ENCODE data around the gene RALGAPA2.

Gene RALGAPA2

GRCh38 chr20:20436689-20437088 is 275.8 kb downstream of the RALGAPA2 start:
- no peak for DNase-seq (ENCODE audit: low spot score)

DNA sequence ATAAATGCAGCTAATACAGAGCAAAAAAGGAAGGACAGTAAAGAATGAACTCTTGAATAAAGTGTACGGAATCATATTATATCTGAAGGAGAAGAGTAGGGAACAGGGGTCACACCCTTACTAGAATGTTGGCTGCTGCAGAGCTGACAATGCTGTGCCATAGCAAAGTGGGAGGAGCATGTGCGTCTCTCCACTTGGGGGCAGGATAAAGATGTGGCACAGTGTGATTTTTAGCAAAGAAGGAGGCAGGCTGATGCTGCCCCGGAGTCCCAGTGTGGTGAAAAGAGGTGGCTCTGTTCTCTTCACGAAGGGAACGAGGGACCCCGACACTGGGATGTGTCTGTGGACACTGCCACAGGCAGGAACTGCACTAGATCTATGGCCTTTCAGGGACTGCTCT is 277.0 kb downstream of the RALGAPA2 start:
- no peak for DNase-seq (ENCODE audit: low spot score)

GRCh38 chr20:20432618-20433286 is 279.7 kb downstream of the RALGAPA2 start:
- no peak for DNase-seq (ENCODE audit: low spot score)

DNA sequence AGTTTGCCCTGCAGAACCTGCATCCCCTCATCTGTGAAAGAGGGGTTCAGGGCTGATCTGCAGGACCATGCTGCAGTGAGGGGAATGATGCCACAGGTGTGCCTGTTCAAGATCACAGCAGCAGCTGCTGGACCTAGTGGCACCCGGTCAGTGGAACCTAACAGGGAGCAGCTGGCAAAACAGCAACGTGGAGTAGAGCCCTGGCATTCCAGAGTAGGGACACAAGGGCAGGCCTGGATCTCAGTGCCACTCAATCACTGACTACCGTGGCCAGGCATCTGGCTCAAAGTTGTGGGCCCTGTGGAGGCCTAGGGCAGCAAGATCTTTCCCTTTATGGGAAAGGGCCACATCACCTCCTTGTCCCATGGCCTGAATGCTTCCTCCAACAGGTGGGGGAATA is 282.4 kb downstream of the RALGAPA2 start:
- no peak for DNase-seq (ENCODE audit: low spot score)

- DNase-seq (ENCODE audit: low spot score), result no peak
These were observed 284.4 kb downstream of the RALGAPA2 start for GRCh38 chr20:20428067-20428466.

GRCh38 chr20:20427227-20427864 is 285.1 kb downstream of the RALGAPA2 start:
- DNase-seq (ENCODE audit: low spot score), result no peak

- DNase-seq (ENCODE audit: low spot score), result no peak
These were observed 285.9 kb downstream of the RALGAPA2 start for GRCh38 chr20:20426655-20426907.

DNA sequence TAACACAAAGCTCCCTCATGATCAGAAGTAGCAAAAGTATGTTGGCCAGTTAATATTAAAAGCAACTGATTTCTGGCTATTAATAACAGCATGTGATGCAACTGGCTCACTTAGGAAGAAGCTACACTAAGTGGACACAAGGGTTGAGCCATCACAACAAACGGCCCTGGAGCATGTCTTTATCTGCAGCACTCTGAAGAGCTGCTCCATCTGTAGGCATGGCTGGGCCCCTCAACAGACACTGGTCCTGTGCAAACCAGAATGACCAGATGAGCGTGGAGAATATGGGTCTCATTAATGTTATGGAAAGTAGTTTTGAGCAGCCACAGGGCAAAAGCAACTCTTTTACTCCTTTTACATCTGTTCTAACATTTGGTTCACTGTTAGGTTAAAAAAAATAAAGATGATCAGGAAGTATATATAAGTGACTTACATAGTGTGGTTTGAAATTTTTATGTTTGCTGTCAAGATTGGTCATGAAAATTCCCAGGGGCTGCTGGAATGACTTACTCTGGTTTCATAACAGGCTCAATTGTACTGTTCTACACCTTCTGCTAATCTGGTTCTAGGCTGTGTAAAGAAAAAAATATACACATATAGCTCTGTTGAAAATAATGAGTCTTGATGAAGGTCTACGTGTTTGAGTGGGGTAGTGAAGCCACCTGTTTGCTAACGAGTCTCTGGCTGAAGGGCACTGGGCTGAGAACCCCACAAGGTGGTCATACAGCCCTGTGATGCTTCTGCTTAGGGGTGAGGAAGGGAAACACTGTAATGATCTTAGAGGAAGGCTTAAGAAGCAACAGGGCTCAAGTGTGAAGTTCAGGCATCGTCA is 286.4 kb downstream of the RALGAPA2 start:
- no peak for DNase-seq (ENCODE audit: low spot score)

GRCh38 chr20:20423117-20423516 is 289.3 kb downstream of the RALGAPA2 start:
- DNase-seq (ENCODE audit: low spot score), result no peak

GRCh38 chr20:20417876-20418676 is 294.4 kb downstream of the RALGAPA2 start:
- no peak for DNase-seq (ENCODE audit: low spot score)

GRCh38 chr20:20415321-20415720 is 297.1 kb downstream of the RALGAPA2 start:
- no peak for DNase-seq (ENCODE audit: low spot score)

DNA sequence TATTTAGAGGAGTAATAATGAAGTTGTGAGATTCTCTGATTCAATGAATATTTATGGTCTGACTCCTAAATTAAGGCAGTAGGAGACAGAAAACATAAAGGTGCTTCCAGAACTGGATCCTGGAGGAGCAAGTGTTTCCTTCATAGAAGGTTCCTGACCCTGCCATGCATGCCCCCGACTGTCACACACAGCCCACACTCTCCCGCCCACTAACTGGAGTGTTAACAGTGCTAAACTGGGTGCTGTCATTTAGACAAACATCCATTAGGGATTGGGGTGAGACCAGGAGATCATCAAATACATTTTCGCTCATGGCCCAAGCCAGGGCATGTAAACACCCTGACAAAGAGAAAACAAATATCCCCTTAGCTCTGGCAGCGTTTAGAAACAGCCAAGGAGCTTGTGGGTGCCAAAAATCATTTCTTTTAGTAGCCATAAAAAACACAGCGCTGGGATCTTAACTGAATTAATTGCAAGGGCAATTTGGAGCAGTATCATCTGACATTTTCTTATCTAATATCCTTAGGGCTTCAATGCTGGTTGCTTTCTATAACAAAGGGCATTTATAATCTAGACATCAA is 297.7 kb downstream of the RALGAPA2 start:
- no peak for DNase-seq (ENCODE audit: low spot score)

GRCh38 chr20:20413810-20414281 is 298.6 kb downstream of the RALGAPA2 start:
- no peak for DNase-seq (ENCODE audit: low spot score)

GRCh38 chr20:20412750-20413149 is 299.7 kb downstream of the RALGAPA2 start:
- DNase-seq (ENCODE audit: low spot score), result no peak

GRCh38 chr20:20411836-20412235 is 300.6 kb downstream of the RALGAPA2 start:
- DNase-seq (ENCODE audit: low spot score), result no peak

GRCh38 chr20:20411402-20411801 is 301.0 kb downstream of the RALGAPA2 start:
- DNase-seq (ENCODE audit: low spot score), result no peak

DNA sequence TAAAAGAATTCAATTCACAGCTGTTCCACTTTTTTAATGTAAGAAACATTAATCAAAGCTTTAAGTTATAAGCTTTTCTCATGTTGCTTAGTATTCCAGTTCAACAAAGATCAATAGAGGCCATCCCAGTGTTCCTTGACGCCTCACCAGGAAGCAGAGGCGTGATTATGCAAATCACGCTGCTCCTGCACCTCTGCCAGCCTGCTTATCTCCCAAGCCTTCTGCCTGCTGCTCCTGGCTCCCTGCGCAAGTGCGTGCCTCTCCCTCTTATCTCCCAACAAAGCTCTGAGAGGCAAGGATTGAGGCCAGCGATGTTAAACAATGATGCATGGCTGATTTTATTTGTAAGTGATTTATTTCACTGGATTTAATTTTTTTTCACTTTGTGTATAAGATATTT is 301.8 kb downstream of the RALGAPA2 start:
- DNase-seq (ENCODE audit: low spot score), result no peak

DNA sequence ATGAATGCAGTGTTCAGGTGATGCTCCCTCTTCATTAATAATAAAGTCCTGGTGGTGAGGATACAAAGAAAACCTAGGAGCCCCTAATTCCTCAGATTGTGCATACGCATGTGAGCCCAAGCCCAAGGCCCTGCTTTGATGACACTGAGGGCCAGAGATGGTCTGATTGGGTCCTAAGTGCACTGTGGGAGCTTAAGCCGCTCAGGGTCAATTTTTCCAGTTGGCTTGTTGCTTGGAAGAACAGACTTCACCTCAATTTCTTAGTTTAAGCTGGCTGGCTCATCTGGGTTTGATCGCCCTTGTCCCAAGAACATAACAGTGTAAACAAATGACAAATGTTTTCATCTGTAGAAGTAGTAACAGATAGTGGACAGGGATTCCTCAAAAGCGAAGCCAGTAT is 303.1 kb downstream of the RALGAPA2 start:
- DNase-seq (ENCODE audit: low spot score), result no peak

DNA sequence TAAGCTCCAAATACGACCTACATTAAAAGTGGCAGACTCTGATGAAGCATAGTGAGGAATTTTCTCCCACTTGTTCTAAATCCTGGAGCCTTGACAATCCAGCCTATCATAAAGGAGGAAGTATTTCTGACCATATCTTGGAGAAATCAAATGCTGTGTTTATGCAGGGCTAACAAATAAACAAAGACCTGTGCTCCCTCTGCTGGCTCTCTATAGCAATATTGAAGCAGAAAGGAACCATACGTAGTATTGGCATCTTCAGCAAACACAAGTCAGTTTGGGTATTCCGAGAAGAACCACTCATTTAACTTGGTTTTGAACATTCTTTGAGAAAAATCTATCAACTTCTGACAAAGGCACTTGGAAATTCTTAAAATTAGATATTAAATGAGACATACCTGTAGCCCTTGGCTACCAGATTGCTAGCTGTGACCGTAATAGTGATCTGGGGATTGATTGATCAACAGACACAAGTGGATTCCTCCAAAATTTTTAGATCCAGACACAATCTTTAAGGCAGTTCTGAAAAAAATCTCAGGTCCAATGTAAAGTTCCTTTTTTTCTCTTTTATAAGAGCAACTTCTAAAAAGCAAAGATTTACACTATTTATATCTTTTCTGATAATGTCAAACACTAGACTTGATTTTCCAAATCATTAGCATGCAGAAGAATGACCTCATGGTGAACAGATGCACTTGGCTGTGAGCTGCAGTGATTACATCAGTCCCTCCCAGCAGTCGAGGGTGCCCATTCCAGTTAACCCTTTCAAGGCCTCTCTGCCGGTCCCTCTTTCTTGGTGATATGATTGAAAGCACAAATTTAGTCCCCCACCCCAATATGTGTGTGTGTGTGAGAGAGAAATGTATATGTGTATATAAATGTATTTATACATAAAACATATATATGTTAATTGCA is 304.3 kb downstream of the RALGAPA2 start:
- DNase-seq (ENCODE audit: low spot score), result no peak

GRCh38 chr20:20406306-20406705 is 306.1 kb downstream of the RALGAPA2 start:
- no peak for DNase-seq (ENCODE audit: low spot score)

GRCh38 chr20:20405623-20406022 is 306.8 kb downstream of the RALGAPA2 start:
- no peak for DNase-seq (ENCODE audit: low spot score)

All from CD4-positive, alpha-beta T cell treated with Interleukin-15 for 4 hours (primary cell).